ENCODE measurements around the gene RNF144A.

DNA sequence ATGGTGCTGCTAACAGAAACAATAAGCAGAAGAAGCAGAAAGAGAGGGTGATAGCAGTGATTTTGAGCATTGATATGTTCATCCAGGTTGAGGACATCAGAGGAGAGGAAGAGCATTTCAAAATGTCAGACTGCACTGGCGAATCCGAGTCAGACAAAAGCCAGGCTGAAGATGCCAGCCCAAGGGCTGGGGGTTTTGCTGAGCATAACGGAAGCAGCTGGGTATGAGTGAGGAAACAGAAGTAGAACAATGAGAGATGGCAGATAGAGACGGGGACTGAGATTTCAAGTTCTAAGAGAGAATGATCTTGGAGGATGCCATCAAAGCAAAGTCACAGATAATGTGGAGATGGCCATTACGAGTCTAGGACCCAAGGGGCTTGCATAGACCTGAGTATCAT lies 151.2 kb downstream of the RNF144A start:
- TF ChIP-seq EZH2 (IDR thresholded peaks at IDR 0.05; ENCODE audit: insufficient read depth, poor library complexity, severe bottlenecking) (no peak), EZH2phosphoT487 (IDR thresholded peaks at IDR 0.05; ENCODE audit: insufficient read depth, low read depth) (no peak)
